DMS114 treated with DMSO at 0.1 percent for 48 hours (cell line): Measurements from ENCODE around the gene CACNA2D1.

Experiments
- DNase-seq: peaks from one replicate; lab custom pipeline; 2025; ENCODE audit not compliant: unreplicated experiment; lab: John Stamatoyannopoulos, UW

Gene CACNA2D1

GRCh38 chr7:82347808-82348207, 95.8 kb downstream of the CACNA2D1 start:
- DNase-seq, result no peak

GRCh38 chr7:82345886-82346285, 97.7 kb downstream of the CACNA2D1 start:
- no peak for DNase-seq

- no peak for DNase-seq
These were observed 99.9 kb downstream of the CACNA2D1 start for GRCh38 chr7:82343716-82344115.

GRCh38 chr7:82339958-82340357, 103.6 kb downstream of the CACNA2D1 start:
- DNase-seq, result no peak

- no peak for DNase-seq
These were observed 107.7 kb downstream of the CACNA2D1 start for GRCh38 chr7:82335927-82336326.

- no peak for DNase-seq
These were observed 108.6 kb downstream of the CACNA2D1 start for GRCh38 chr7:82335001-82335400.

GRCh38 chr7:82331234-82331633, 112.3 kb downstream of the CACNA2D1 start:
- DNase-seq, result no peak

- no peak for DNase-seq
These were observed 112.8 kb downstream of the CACNA2D1 start for GRCh38 chr7:82330706-82331215.

GRCh38 chr7:82327898-82328297, 115.7 kb downstream of the CACNA2D1 start:
- DNase-seq, result no peak

GRCh38 chr7:82325416-82325815, 118.2 kb downstream of the CACNA2D1 start:
- no peak for DNase-seq

GRCh38 chr7:82323806-82324205, 119.8 kb downstream of the CACNA2D1 start:
- no peak for DNase-seq

GRCh38 chr7:82319674-82320118, 123.9 kb downstream of the CACNA2D1 start:
- no peak for DNase-seq

GRCh38 chr7:82318786-82319185, 124.8 kb downstream of the CACNA2D1 start:
- DNase-seq, result no peak

GRCh38 chr7:82317760-82318159, 125.8 kb downstream of the CACNA2D1 start:
- no peak for DNase-seq

GRCh38 chr7:82317257-82317721, 126.3 kb downstream of the CACNA2D1 start:
- DNase-seq, result no peak

- no peak for DNase-seq
These were observed 130.3 kb downstream of the CACNA2D1 start for GRCh38 chr7:82313269-82313668.

GRCh38 chr7:82312646-82313045, 130.9 kb downstream of the CACNA2D1 start:
- DNase-seq, result no peak

- no peak for DNase-seq
These were observed 138.1 kb downstream of the CACNA2D1 start for GRCh38 chr7:82305347-82306005.

GRCh38 chr7:82294865-82295264, 148.7 kb downstream of the CACNA2D1 start:
- no peak for DNase-seq

- no peak for DNase-seq
These were observed 149.2 kb downstream of the CACNA2D1 start for GRCh38 chr7:82294382-82294784.

- DNase-seq, result no peak
These were observed 150.1 kb downstream of the CACNA2D1 start for GRCh38 chr7:82293467-82293866.

- DNase-seq, result no peak
These were observed 151.6 kb downstream of the CACNA2D1 start for GRCh38 chr7:82291931-82292330.

GRCh38 chr7:82289889-82290288, 153.7 kb downstream of the CACNA2D1 start:
- no peak for DNase-seq
